ENCODE measurements around the gene FBXO47.

Gene FBXO47

DNA sequence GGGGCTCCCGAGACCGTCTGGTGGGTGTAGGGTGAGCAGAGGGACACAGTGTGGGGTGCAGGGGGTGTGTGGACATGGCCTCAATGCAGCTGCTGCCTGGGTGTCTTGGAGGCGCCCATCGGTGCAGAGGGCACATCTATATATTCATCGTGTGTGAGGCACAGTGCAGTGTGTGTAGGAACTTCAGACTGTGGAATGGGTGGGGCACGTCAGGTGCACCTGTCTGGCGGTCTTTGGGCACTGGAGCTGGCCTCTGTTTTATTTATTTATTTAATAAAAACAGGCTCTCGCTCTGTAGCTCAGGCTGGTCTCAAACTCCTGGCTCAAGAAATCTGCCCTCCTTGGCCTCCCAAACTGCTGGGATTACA, 80.6 kb downstream of the FBXO47 start:
- H3K4me3 ChIP-seq (ENCODE audit: low read depth, low read length), result no peak overlapping the region
- TF ChIP-seq, protein P1, sequence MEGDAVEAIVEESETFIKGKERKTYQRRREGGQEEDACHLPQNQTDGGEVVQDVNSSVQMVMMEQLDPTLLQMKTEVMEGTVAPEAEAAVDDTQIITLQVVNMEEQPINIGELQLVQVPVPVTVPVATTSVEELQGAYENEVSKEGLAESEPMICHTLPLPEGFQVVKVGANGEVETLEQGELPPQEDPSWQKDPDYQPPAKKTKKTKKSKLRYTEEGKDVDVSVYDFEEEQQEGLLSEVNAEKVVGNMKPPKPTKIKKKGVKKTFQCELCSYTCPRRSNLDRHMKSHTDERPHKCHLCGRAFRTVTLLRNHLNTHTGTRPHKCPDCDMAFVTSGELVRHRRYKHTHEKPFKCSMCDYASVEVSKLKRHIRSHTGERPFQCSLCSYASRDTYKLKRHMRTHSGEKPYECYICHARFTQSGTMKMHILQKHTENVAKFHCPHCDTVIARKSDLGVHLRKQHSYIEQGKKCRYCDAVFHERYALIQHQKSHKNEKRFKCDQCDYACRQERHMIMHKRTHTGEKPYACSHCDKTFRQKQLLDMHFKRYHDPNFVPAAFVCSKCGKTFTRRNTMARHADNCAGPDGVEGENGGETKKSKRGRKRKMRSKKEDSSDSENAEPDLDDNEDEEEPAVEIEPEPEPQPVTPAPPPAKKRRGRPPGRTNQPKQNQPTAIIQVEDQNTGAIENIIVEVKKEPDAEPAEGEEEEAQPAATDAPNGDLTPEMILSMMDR (IDR thresholded peaks at IDR 0.05; ENCODE audit: borderline replicate concordance, insufficient read depth, low read depth, low read length), result no peak
